Stimulated activated CD4-positive, alpha-beta T cell treated with anti-CD3 and anti-CD28 coated beads, Interleukin-1b, Interleukin-23, amount 100 ng/mL, for 48 hours (primary cell): ENCODE results near the gene SLC35G3.
A peak's percentile ranks its signal among the peaks of the same experiment; 100 is the strongest.
"Not testable (repeated sequence)": the region's sequence is repeated elsewhere in the genome, so short reads cannot be mapped to it uniquely, and the experiment has no call there.

Experiments
- DNase-seq: peaks from one replicate; pipeline ENCODE4 v3.0.0-alpha.2; 2020

Gene SLC35G3

DNA sequence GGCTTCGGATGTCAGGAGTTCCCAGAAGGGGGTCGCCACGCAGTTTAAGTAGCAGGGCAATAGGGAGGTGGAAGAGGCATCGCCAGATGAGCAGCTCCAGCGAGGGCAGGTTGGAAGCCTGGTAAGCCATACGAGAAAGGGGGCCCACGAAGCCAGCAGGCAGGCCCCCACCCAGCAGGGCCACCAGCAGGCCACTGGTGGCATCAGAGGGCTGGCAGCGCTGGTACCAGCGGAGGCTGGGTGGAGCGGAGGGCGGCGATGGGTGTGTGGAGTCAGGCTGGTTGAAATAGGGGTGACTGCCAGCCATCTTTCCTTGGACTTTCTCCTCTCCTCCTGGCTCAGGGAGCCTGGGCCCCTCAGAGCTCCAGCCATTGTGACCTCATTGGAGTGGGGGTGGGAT is at the start of gene SLC35G3:
SLC35G3 (minus strand) TSS at position 393 of the 400 bp plus-strand sequence; CDS start at position 307, 86 bp downstream.
- DNase-seq: not testable (repeated sequence)

DNA sequence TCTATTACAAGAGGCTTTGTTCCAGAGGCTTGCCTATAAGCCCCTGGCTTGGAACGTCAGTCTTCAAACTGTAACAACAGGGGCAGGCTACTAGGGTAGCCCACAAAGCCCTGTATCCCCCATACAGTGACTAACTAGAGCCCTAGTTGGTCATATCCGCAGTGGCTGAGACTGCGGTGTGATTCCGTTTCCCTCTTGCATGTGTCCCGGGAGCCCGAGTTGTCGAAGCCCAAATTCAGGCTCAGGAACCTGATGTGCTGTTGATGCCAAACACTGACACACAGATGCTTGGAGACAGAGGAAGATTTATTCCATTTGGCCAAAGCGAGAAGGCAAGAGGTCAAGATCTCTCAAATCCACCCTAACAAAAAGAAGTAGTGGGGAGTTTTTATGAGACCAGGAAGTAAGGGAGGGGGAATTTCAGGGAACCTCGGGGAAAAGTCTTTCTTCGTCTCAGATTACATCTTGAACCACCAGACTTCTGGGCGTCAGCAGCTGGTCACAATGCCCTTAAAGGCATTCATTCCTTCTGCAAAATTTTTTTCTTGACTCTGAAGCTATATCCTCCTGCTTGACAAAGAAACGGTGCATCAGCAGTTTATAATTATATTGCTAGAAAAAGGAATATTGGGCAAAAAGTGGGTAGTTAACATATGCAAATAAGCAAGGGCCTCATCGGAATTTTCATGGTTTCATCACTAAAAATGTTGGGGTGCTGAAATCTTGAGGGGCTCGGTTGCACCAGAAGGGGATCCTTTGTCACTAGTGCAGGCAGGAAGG is 49.6 kb upstream of the SLC35G3 start:
- DNase-seq: peak; percentile 68

DNA sequence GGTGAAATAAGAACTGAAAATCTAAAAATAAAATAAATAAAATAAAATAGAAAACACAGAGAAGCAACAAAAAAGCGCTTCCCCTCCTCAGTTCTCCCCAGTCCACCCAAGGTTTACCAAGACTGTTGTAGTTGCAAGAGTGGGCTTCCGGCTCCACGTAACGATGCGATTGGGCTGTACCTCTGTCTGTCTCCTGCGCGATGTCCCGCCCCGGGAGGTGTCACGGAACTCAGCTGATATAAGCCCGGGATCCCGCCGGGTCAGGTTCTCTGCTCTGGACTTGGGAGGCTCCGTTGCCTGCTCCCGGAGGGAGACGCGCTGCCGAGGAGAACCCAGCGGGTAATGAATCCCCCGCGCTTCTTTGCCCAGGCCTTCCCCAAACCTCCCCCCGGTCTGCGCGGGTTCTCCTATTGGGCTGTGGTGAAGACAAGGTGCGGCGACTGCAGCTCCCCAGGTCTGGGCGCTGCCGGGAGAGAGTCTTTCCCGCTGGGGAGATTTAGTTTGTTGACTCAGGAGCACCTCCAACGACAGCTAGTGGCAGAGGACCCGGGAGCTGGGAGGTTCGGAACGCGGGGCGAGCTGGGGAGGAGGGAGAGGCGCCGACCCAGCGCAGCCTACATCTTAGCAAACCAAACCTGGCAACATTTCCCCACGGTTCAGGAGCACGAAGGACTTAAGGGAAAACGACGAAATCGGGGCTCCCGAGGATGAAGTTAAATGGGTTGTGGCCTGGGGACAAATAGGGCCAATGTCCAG is 48.8 kb upstream of the SLC35G3 start, which contains the start of gene SLFN5:
SLFN5 (plus strand) TSS at position 268 of the 756 bp plus-strand sequence. CDS start 15,619 bp downstream, outside the sequence.
- DNase-seq: peak; percentile 91

DNA sequence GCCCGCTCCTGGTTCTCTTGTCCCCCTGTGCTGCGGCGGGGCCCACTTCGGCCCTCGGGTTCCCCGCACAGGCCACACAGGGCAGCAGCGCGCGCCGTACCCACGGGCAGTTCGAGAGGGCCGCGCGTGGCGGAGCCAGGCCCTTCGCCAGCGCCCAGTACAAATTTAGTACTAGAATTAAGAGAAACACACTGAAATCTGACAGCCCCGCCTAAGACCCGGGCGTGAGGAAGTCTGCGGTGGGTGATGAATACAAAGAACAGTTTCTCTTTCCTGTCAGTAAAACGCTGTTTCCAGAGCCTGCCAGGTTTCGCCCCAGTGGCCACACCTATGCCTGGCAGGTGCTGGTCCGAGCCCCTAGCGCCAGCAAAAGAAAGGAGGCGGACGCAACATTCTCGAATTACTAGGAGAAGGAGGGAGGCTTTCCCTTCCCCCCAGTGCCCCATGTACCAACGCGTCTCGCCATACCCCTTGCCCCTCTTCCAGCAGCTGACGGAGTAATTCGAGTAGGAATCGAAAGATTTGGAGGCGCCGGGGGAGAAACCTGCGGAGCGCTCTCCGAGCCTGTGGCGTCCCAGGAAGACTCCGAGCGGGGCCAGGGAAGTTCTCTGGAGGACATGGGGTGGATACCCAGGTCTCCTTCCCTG is 48.1 kb upstream of the SLC35G3 start:
- peak; percentile 91 for DNase-seq

DNA sequence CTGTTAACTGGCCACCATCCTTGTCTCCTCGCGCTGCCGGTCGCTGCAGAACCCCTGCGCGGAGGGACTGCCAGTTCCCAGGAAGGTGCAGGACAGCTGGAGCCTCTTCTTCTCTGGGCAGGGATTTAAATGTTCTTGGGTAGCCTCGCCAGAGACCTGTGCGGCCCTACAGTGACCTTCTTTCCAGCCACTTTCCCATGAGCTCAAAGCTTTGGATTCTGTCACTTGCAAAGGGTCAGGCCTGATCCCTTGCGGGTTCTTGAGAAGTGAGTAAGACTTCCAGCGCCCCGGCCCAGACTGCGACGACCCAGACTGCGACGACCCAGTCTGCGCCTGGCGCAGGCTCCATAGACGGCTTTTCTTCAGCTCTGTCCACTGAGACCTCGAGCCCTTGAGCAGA is 47.3 kb upstream of the SLC35G3 start:
- DNase-seq: peak; percentile 37

DNA sequence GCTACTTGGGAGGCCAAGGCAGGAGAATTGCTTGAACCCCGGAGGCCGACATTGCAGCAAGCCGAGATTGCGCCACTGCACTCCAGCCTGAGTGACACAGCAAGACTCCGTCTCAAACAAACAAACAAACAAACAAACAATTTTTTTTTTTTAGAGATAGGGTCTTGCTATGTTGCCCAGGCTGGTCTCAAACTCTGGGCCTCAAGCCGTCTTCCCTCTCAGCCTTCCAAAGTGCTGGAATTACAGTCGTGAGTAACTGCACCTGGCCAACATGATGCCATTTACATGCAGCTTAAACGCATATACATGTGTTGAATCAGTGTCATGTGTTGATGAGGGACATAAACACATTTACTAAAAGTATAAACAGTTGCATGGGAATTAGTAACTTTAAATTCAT is 46.7 kb upstream of the SLC35G3 start:
- DNase-seq: no peak

DNA sequence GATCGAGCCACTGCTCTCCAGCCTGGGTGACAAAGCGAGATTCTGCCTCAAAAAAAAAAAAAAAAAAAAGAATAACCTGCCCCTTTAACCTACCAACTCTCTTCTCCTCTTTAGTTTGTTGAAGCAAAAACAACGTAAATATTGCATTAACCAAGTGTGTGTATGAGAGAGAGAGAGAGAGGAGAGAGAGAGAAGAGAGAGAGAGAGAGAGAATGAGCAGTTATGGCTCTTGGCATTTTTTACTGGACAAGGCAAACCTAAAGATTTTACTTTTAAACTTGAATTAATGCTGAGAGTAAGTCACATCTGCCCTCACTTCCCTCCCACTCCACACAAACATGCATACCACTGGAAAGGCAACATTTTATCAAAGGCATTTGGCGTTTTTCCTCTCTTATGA is 45.6 kb upstream of the SLC35G3 start:
- no peak for DNase-seq

DNA sequence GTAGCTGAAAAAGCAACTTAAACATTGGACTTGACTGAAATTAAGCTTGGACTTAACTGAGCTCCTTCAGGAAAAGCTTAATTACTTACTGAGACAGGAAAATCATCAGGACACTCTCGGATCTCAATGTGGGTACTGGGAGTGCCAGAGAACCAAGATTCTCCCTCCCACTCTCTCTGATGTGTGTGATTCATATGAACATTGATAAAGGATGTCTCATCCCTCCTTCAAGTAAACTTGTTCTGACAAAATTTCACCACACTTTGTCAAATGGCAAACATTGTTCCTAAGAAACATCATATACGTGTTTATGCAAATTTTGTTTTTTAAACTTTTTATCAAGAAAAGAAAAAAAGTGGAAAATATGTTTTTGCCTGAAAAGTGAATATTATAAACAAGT is 44.6 kb upstream of the SLC35G3 start:
- no peak for DNase-seq

DNA sequence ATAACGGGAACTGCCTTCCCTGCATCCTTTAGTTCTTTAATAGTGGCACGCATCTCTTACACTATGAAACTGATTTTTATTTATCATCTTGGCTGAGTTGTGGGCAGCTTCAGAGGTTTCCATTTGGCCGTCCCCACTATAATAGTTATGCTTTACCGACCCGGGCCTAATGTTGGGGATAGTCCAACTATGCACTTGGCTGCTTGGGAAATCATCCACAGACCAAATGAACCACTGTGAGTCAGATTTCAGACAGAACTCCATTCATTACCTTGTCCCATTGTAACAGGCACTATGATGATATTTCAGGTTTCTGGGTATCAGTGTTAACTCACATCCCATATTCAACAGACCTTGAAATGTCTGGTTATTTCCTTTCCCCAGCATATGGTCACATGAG is 42.6 kb upstream of the SLC35G3 start:
- DNase-seq: no peak

DNA sequence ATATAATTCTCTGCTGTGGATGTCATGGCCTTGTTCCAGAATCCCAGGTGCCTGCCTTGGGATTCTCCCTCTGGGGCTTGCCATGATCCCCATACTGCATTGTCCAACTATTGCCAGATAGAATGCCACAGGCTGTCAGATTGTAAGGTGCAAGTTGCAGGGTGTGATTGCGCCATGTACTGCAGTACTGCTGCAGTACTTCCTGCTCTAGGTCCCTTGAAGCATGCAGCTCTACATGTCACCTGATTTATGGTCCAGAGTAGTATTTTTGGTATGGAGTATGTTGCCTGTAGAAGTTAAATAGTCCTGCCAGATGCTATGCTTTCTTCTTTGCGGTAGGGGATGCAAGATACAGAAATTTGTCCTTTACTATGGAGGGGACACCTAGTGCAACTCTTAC is 41.7 kb upstream of the SLC35G3 start:
- no peak for DNase-seq

DNA sequence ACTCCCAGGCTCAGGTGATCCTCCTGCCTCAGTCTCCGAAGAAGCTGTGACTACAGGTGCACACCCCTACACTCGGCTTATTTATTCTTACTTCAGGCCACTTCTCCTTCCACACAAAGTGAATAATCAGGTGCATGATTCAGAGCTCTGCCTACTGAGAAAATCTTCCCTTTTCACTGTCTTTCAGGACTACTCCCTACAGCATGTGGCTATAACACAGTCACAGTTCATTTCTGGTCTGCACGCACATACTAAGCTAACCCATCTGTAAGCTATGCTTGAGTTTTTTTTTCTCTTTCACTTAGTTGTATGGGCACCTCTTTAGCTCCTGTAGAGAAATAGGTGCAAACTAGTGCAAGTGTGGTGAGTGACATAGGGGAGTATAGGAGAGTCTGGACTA is 41.1 kb upstream of the SLC35G3 start:
- DNase-seq: no peak

DNA sequence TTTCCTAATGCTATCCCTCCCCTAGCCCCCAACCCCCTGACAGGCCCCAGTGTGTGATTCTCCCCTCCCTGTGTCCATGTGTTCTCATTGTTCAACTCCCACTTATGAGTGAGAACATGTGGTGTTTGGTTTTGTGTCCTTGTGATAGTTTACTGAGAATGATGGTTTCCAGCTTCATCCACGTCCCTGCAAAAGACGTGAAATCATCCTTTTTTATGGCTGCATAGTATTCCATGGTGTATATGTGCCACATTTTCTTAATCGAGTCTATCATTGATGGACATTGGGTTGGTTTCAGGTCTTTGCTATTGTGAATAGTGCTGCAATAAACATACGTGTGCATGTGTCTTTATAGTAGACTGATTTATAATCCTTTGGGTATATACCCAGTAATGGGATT is 40.1 kb upstream of the SLC35G3 start:
- not testable (repeated sequence) for DNase-seq

DNA sequence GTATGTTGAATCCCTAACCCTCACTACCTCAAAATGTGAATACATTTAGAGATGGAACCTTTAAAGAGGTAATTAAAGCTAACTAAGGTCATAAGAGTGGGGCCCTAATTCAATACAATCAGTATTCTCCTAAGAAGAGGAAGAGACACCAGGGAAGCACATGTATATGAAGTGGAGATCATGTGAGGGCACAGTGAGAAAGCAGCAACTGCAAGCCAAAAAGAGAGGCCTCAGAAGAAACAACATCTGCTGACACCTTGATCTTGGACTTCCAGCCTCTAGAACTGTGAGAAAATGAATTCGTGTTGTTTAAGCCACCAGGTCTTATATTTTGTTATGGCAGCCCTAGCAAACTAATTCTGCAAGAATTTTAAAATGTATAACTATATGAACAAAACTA is 35.4 kb upstream of the SLC35G3 start:
- DNase-seq: no peak

DNA sequence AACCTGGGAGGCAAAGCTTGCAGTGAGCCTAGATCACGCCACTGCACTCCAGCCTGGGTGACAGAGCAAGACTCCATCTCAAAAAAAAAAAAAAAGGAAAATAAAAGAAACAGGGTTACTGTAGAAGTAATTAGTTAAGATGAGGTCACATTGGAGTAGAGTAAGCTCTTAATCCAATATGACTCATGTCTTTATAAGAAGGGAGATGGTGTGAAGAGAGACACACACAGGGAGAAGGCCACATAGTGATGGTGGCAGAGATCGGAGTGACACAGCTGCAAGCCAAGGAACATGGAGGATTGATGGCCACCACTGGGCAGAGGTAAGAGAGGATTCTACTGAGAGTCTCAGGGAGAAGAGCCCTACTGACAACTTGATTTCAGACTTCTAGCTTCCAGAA is 33.4 kb upstream of the SLC35G3 start:
- no peak for DNase-seq

DNA sequence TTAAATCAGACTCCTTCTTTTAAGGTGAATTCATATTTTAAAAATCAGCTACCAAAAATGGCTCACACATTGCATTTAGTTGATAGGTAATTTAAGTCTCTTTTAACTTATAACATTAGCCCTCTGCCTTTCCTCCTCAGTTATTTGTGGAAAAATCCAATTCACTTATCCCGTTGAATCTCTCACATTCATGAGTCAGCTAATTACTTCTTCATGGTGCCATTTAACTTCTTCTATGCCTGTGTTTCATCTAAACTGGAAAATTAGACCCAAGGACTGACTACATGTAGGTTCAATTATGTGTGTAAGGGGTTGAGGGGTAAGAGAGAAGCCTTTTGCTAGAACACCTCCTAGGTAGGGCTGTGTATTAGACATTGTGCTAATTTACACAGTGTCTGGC is 30.2 kb upstream of the SLC35G3 start:
- no peak for DNase-seq

DNA sequence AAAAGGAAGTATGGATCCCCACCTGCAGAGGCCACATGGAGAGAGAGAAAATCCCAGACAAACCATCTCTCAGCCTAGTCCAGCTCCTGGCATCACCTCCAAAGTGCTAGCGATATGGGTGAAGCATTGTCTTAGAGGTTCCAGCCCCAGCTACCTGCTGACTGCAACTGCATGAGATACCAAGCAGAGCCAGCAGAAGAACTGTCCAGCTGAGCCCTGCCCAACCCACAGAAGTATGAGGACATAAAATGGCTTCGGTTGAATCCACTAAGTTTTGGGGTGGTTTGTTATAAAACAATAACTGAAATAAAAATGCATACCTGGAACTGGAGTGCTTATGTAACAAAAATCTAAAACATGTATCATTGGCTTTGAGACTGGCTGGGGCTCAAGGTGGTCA is 28.3 kb upstream of the SLC35G3 start:
- DNase-seq: no peak

DNA sequence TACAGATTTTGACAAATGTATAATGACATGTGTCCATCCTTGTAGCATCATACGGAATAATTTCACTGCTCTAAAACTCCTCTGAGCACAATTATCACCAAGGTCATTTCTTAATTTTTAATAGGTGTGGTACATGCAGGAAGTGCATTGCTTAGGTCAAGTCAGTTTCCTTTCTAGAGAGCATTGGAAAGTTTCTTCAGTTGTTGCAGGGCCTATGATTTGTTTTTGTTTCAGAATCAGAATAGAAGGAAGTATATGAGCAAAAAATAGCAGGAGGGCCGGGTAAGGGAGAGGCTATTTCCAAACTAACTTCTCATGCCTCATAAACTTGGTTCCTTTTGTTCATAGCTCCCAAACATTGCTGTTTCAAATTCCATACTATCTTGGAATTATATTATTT is 24.7 kb upstream of the SLC35G3 start:
- no peak for DNase-seq

DNA sequence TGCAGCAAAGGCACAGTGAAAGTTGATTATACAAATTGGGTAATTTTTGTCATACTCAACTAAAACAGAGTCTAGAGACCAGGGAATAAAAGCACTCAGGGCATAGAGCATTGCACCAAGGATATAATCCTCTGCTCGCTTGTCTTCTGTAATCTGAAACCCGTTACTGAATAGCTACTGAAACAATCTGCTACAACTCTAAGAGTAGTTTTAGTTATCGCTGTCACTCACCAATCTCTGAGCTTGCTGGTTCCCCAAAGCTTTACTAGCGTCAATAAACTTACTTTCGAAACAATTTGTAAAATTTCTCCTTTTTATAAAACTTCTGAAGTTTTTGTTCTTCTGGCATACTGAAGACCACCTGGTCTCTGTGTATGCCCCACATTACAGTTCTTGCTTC is 22.9 kb upstream of the SLC35G3 start:
- DNase-seq: no peak

DNA sequence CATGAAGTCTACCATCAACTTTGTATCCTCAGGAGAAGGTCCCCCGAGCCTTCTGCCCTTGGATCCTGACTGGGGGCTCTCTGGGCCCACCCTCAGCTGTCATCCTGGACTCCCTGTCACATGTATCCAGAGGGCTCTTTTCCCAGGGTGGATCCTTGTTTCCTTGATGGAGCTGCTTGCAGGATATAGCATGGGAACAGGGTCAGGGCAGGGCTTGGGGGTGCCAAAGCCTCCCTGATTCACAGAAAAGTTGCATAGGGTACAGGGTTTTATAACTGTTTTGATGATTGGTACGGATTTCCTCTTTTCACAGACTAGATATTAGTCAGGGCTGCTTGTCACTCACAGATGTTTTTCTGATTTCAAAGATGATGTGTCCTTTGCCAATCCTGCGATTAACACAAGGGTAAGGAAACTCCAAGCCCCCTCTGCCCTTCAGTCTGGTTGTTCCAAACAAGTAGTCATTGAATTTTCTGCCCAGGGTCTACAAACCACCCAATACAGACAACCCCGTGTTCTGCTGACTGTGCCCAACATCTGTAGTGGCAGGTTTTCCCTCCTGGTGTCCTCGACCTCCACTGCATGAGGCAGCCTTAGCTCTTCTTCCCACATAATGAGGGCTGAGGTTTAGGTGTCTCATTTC is 20.6 kb upstream of the SLC35G3 start:
- DNase-seq: peak; percentile 22

DNA sequence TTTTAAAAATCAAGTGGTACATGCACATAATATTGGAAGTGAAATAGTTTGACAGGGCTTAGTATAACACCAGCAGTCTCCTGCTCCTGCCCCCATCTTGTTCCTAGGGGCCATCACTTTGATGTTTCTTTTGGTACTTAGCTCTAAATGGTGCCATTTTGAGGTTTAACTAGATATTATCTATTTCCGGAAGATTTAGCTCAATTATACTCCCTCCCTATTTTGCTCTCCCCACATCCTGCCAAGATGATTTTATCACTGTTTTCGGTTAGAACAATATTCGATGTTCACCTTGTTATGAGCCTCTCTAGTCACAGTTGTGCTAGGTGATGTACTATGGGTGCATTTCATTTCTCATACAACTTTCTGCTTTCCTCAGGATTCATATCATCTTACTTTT is 20.0 kb upstream of the SLC35G3 start:
- no peak for DNase-seq

DNA sequence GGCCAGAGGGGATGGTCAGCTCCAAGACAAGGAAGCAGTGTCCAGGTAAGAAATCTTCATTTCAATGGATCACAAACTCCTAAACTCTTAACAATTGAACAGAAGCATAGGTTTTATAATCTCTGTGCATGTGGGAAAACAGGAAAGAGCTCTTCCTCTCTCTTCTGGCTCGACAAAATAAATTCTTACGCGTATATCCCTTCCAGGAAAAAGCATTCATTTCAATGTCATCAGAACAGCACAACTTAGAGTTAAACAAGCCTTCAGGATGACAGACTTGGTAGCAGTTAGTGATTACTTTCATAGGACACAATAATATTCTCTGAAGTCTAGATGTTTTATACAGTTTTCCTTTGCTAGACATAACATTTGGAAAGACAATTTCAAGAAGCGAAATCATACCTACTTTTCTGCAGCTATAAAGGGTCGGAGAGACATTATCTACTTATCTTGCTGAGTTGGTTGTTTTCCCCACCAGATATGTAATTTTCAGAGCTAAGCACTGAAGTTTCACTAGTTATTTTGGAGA is 19.3 kb upstream of the SLC35G3 start:
- no peak for DNase-seq

DNA sequence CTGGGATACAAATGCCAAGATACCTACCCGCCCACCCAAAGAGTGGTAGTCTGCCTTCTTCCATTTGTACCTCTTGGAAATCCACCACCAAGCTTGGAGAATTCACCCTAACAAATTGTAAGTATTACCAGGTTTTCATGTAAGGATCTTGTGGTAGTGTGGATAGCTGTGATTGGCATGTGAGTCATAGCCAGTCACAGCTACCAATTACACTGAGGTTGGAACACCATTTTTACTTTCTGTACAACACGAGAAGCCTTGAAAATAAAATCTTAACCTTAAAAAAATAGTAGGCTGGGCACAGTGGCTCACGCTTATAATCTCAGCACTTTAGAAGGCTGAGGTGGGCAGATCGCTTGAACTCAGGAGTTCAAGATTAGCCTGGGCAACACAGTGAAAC is 18.5 kb upstream of the SLC35G3 start:
- DNase-seq: no peak

DNA sequence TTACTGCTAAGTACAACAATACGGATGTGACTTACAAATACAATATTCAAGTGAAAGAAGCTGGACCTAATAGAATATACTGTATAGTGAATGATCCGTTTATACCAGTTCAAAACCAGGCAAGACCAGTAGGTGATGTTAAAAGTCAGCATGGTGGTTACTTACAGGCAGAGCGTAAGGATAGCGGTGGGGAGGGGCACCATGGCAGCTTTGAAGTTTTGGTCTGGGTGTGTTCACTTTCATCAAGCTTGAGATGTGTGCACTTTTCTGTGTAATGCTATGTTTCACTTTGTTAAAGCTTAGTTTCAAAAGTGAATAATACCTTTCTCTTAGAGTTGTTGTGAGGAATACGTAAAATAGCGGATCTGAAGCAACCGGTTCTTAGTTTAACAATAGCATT is 16.5 kb upstream of the SLC35G3 start:
- peak; percentile 28 for DNase-seq
